22Rv1 (cell line): Measurements from ENCODE around the gene TMCO4.

Experiments
- H3K27ac ChIP-seq: fragments of 450-650 bp; 2 replicates; pipeline ENCODE4 v1.5.1; 2017
- CTCF ChIP-seq: fragments of 450-650 bp; IDR thresholded peaks from 2 replicates; pipeline ENCODE4 v1.5.1; 2017; ENCODE audit warnings: mild to moderate bottlenecking
- ZFX ChIP-seq: fragments of 450-650 bp; IDR thresholded peaks from 2 replicates; pipeline ENCODE4 v1.6.1; 2017; ENCODE audit warnings: antibody characterized with exemption, borderline replicate concordance

TMCO4 gene

GRCh38 chr1:19676438-19676922 is 123.2 kb downstream of the TMCO4 start:
- H3K27ac ChIP-seq, result no peak overlapping the region
- TF ChIP-seq CTCF, result no peak
- TF ChIP-seq ZFX, result no peak

GRCh38 chr1:19675797-19676196 is 123.9 kb downstream of the TMCO4 start:
- H3K27ac ChIP-seq, result no peak overlapping the region

GRCh38 chr1:19672237-19672636 is 127.5 kb downstream of the TMCO4 start:
- TF ChIP-seq ZFX, result no peak
- TF ChIP-seq CTCF, result no peak
- no peak overlapping the region for H3K27ac ChIP-seq

More at GRCh38 chr1:19675797-19676196, 123.9 kb downstream of the TMCO4 start:
- no peak for TF ChIP-seq CTCF
- no peak for TF ChIP-seq ZFX

- no peak overlapping the region for H3K27ac ChIP-seq
- TF ChIP-seq CTCF (no peak), ZFX (no peak)
Observed at GRCh38 chr1:19670787-19671186, 128.9 kb downstream of the TMCO4 start.

- no peak for TF ChIP-seq ZFX
- H3K27ac ChIP-seq, result no peak overlapping the region
Observed at GRCh38 chr1:19668888-19669287, 130.8 kb downstream of the TMCO4 start.

- TF ChIP-seq ZFX (no peak), CTCF (no peak)
- H3K27ac ChIP-seq, result no peak overlapping the region
Observed at GRCh38 chr1:19665496-19666465, 133.9 kb downstream of the TMCO4 start.

GRCh38 chr1:19665186-19665495 is 134.6 kb downstream of the TMCO4 start:
- TF ChIP-seq ZFX (no peak), CTCF (no peak)
- no peak overlapping the region for H3K27ac ChIP-seq
